ENCODE measurements around the gene NDUFA8.

Gene NDUFA8

GRCh38 chr9:122099271-122099869 lies 60.2 kb downstream of the NDUFA8 start:
- DNase-seq (ENCODE audit: low read depth, low spot score) = peak; percentile 46

- no peak for DNase-seq (ENCODE audit: low read depth, low spot score)
Measured at GRCh38 chr9:122097679-122098315, 61.8 kb downstream of the NDUFA8 start.

- no peak for DNase-seq (ENCODE audit: low read depth, low spot score)
Measured at GRCh38 chr9:122096620-122097415, 62.8 kb downstream of the NDUFA8 start.

- peak; percentile 50 for DNase-seq (ENCODE audit: low read depth, low spot score)
Measured at GRCh38 chr9:122095010-122095767, 64.4 kb downstream of the NDUFA8 start.
